Body of pancreas (tissue), 4 donors: ENCODE measurements around the gene OLIG3. TPM values are rescaled to one million over a fixed set of nuclear protein-coding genes. Genes with fewer than 3 reads are reported as not detected.

Experiments
- ATAC-seq: fragments of 150-250 bp; one replicate; pipeline ENCODE4 v1.9.1; 2016
- DNase-seq, 4 donors: peaks; one replicate each; pipeline ENCODE4 v3.0.0-alpha.2; 2019
- H3K27ac ChIP-seq, 4 donors: fragments of 200-600 bp; sonication (generic); 1 replicate in 3 of 4; 2 replicates in 1 of 4; pipeline versions ENCODE4 v1.5.1 to v1.6.1; 2016 to 2019; ENCODE audit warnings: mild to moderate bottlenecking in 1 of 4, mixed read lengths in 1 of 4, moderate library complexity in 1 of 4
- H3K27me3 ChIP-seq, 2 donors: fragments of 200-600 bp; sonication (generic); one replicate each; pipeline ENCODE4 v1.6.0; 2016; ENCODE audit warnings: mild to moderate bottlenecking in 1 of 2
- H3K36me3 ChIP-seq, 2 donors: fragments of 200-600 bp; sonication (generic); replicated peaks in 1 of 2; 2 replicates each; pipeline ENCODE4 v1.5.1; 2016; ENCODE audit warnings: low read depth in 2 of 2; ENCODE audit not compliant: insufficient read depth in 1 of 2
- H3K4me1 ChIP-seq: fragments of 200-600 bp; sonication (generic); one replicate; pipeline ENCODE4 v1.6.0; 2016
- H3K4me3 ChIP-seq, 2 donors: fragments of 200-600 bp; sonication (generic); 1 replicate in 1 of 2; 2 replicates in 1 of 2; pipeline ENCODE4 v1.5.1; 2016 to 2019
- H3K9me3 ChIP-seq, 3 donors: fragments of 200-600 bp; sonication (generic); 1 replicate in 2 of 3; 2 replicates in 1 of 3; pipeline ENCODE4 v1.5.1; 2016
- CTCF ChIP-seq, 7 experiments: fragments of 450-650 bp in 4 of 7; fragments of 200-600 bp in 3 of 7; sonication (generic) in 3 of 7; IDR thresholded peaks; one replicate each; pipeline ENCODE4 v1.5.1; 2016 to 2019; ENCODE audit warnings: antibody characterized with exemption in 7 of 7
- POLR2A ChIP-seq, 3 donors: fragments of 450-650 bp; IDR thresholded peaks; one replicate each; pipeline ENCODE4 v1.6.1; 2016; ENCODE audit warnings: antibody characterized with exemption in 3 of 3, mild to moderate bottlenecking in 2 of 3
- WGBS, 2 donors: methylation state at CpG; one replicate each; pipeline ENCODE4 v1.1.5; 2017; 5-methylcytosine and 5-hydroxymethylcytosine counted together
- intact Hi-C: fragments of 100-400 bp; cut with DNase I; formaldehyde crosslinking; loops from one replicate; pipeline ENCODE4 v1.15.1; 2023
- total RNA-seq, 2 donors: library from RNA; depleted of rRNA; stranded (reverse); fragments of >200 nt; gene quantifications; one replicate each; pipeline ENCODE4 v1.1.0, GENCODE V29; 2016

OLIG3 gene
- total RNA-seq, 2 donors from 2014 or later = not detected

- Histone ChIP-seq H3K4me3 (no peak overlapping the region), H3K36me3 (no peaks in the 10 kb centered on the region), H3K9me3 (no peaks in the 10 kb centered on the region), H3K4me1 (peaks cover 16% of the 10 kb centered on the region), H3K27ac (no peak overlapping the region), H3K27me3 (peaks cover 0 to 31% of the 10 kb centered on the region in 2 donors)
- DNase-seq = no peak
- 2 to 8% methylated on average over 10 to 11 of the region's 11 CpGs for WGBS, 2 donors
- TF ChIP-seq CTCF (IDR thresholded peaks at IDR 0.05) = no peak
- no peak for TF ChIP-seq POLR2A (IDR thresholded peaks at IDR 0.05)
- no peak for ATAC-seq
- intact Hi-C loops = no loop called here
These were observed 6.4 kb downstream of the OLIG3 start for GRCh38 chr6:137487869-137488149.

DNA sequence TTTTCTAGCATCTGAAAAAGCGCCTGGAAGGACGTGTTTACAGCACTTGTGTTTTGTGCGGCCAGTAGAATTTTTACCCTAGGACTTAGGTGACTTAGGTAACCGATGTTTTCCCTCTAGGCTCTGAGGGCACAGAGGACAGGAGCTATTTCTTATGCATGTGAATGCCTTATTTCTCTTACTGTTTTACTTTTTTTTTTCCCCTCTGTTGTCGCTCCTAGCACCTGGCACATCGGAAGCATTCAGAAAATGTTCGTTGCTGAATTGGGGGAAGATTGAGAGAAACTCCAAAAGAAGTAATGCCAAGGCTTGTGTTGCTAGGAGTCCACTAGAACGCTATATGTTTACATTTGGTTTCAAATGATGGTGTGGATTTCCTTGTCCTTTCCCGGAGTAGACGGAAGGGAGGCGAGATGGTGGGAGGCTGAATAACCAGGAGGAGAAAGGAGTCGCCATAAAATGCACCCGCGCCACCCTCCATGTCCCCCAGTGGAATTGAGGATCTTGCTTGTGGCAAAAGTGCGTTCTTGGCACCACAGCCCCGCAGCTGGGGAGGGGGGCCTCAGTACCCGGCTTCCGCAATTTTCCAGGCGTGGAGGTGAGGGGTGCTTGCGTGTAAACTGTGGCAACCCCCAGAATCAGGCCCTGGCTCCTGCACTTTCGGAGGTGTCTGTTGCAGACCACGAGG is 6.9 kb downstream of the OLIG3 start:
- no peak overlapping the region for H3K27ac ChIP-seq
- peaks cover 0 to 28% of the 10 kb centered on the region in 2 donors for H3K27me3 ChIP-seq
- intact Hi-C loops = no loop called here
- TF ChIP-seq POLR2A (IDR thresholded peaks at IDR 0.05) (no peak), CTCF (IDR thresholded peaks at IDR 0.05) (no peak)
- H3K4me1 ChIP-seq = peaks cover 16% of the 10 kb centered on the region
- H3K9me3 ChIP-seq = no peaks in the 10 kb centered on the region
- WGBS, 2 donors = 9% methylated on average over 19 to 22 of the region's 22 CpGs
- ATAC-seq = no peak
- no peaks in the 10 kb centered on the region for H3K36me3 ChIP-seq
- no peak overlapping the region for H3K4me3 ChIP-seq
- DNase-seq = no peak

- Histone ChIP-seq H3K9me3 (no peaks in the 10 kb centered on the region), H3K36me3 (no peaks in the 10 kb centered on the region), H3K27ac (no peak overlapping the region), H3K4me3 (no peak overlapping the region), H3K27me3 (peaks cover 0 to 28% of the 10 kb centered on the region in 2 donors), H3K4me1 (peaks cover 16% of the 10 kb centered on the region)
- ATAC-seq = no peak
- intact Hi-C loops = no loop called here
- WGBS, 2 donors = 12 to 14% methylated on average over 6 of the region's 6 CpGs
- DNase-seq = no peak
- TF ChIP-seq POLR2A (IDR thresholded peaks at IDR 0.05) = no peak
- TF ChIP-seq CTCF (IDR thresholded peaks at IDR 0.05) = no peak
These were observed 7.8 kb downstream of the OLIG3 start for GRCh38 chr6:137486416-137486815.

GRCh38 chr6:137480431-137480830 is 13.8 kb downstream of the OLIG3 start:
- WGBS, 2 donors = 65 to 73% methylated on average over 3 of the region's 3 CpGs
- TF ChIP-seq CTCF (IDR thresholded peaks at IDR 0.05) (no peak), POLR2A (IDR thresholded peaks at IDR 0.05) (no peak)
- H3K9me3 ChIP-seq = no peaks in the 10 kb centered on the region
- no peaks in the 10 kb centered on the region for H3K36me3 ChIP-seq
- no peak for DNase-seq
- intact Hi-C loops = no loop called here
- no peak overlapping the region for H3K27ac ChIP-seq
- no peak overlapping the region for H3K4me3 ChIP-seq
- H3K27me3 ChIP-seq = no peaks in the 10 kb centered on the region
- H3K4me1 ChIP-seq = no peaks in the 10 kb centered on the region
- no peak for ATAC-seq

DNA sequence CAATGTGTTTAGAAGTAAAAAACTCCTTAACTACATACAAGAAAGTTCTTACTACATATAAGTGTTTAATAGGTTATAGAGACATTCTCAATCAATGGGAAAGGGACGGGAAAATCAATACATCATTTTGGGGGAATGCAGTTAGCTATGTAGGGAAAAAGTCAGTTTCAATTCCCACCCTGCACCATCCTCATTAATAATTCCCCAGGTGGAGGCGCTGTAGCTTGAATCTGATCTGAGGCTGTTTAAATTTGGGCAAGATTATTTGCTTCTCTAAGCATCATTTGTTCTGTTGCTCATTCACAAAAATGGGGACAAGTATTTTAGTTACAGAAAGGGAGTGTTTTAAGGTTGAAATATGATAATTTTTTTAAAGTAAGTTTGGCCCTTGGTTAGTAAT is 19.1 kb downstream of the OLIG3 start:
- WGBS, 2 donors = 28 to 33% methylated on average over 2 of the region's 2 CpGs
- no peaks in the 10 kb centered on the region for H3K36me3 ChIP-seq
- H3K27me3 ChIP-seq = no peaks in the 10 kb centered on the region
- intact Hi-C loops = no loop called here
- no peaks in the 10 kb centered on the region for H3K9me3 ChIP-seq
- H3K4me3 ChIP-seq = no peak overlapping the region
- H3K4me1 ChIP-seq = no peaks in the 10 kb centered on the region
- TF ChIP-seq CTCF (IDR thresholded peaks at IDR 0.05) = no peak
- no peak for TF ChIP-seq POLR2A (IDR thresholded peaks at IDR 0.05)
- no peak overlapping the region for H3K27ac ChIP-seq
- no peak for DNase-seq
- no peak for ATAC-seq
